HEK293 (cell line): Measurements from ENCODE around the gene B4GALT5.

Experiments used
- CTCF ChIP-seq: fragments of 450-650 bp; formaldehyde crosslinking; IDR thresholded peaks from 2 replicates; pipeline ENCODE4 v1.5.1; 2016; ENCODE audit warnings: missing biosample characterization, missing genetic modification characterization
- REST ChIP-seq: fragments of 450-650 bp; formaldehyde crosslinking; IDR thresholded peaks from 2 replicates; pipeline ENCODE4 v1.5.1; 2016; ENCODE audit warnings: missing biosample characterization, missing genetic modification characterization

GRCh38 chr20:49584418-49585382 is 129.0 kb downstream of the B4GALT5 start:
- no peak for TF ChIP-seq CTCF (tag by site-specific recombination)
- TF ChIP-seq REST (tag by site-specific recombination), result no peak
